ENCODE data around the gene IL34.

DNA sequence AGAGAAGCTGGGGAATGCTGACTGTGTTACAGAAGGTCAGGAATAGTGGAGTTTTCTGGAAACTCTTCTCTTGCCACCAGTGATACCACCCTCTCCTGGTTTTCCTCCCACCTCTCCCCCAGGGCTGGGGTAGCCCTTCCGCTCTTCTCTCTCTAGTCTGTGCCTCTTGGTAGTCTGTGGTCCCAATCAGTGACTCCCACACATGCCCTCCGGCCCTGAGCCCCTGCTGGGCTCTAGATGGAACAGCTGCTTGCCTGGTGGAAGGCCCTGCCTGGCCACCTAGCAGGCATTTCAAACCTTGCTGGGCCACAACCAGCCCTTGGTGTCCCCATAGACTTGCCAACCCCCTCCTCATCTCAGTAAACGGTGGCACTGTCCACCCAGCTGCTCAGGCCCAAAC is 54.7 kb downstream of the IL34 start:
- TF ChIP-seq, protein P1, sequence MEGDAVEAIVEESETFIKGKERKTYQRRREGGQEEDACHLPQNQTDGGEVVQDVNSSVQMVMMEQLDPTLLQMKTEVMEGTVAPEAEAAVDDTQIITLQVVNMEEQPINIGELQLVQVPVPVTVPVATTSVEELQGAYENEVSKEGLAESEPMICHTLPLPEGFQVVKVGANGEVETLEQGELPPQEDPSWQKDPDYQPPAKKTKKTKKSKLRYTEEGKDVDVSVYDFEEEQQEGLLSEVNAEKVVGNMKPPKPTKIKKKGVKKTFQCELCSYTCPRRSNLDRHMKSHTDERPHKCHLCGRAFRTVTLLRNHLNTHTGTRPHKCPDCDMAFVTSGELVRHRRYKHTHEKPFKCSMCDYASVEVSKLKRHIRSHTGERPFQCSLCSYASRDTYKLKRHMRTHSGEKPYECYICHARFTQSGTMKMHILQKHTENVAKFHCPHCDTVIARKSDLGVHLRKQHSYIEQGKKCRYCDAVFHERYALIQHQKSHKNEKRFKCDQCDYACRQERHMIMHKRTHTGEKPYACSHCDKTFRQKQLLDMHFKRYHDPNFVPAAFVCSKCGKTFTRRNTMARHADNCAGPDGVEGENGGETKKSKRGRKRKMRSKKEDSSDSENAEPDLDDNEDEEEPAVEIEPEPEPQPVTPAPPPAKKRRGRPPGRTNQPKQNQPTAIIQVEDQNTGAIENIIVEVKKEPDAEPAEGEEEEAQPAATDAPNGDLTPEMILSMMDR (IDR thresholded peaks at IDR 0.05; ENCODE audit: low read depth, low read length) = no peak
- no peak for TF ChIP-seq EZH2phosphoT487 (IDR thresholded peaks at IDR 0.05; ENCODE audit: low read depth)
